CD4-positive, alpha-beta T cell treated with Interleukin-10 for 1 hour (primary cell): ENCODE results near the gene IL11RA.

Experiments used
- DNase-seq: peaks from one replicate; pipeline ENCODE4 v3.0.0-alpha.2; 2020

The IL11RA gene

GRCh38 chr9:34655394-34655793, 3.4 kb downstream of the IL11RA start:
- no peak for DNase-seq

- no peak for DNase-seq
Measured at GRCh38 chr9:34656992-34657391, 5.0 kb downstream of the IL11RA start.

- DNase-seq = no peak
Measured at GRCh38 chr9:34658461-34658860, 6.5 kb downstream of the IL11RA start.

- no peak for DNase-seq
Measured at GRCh38 chr9:34659592-34660253, 7.7 kb downstream of the IL11RA start.

GRCh38 chr9:34662526-34663302, 10.7 kb downstream of the IL11RA start, which contains the start of gene CCL27:
CCL27 (minus strand) TSS chr9:34662657; CDS start chr9:34662633, 24 bp downstream.
- DNase-seq = peak; percentile 27

GRCh38 chr9:34663303-34663605, 11.3 kb downstream of the IL11RA start:
- peak; percentile 83 for DNase-seq

- DNase-seq = peak; percentile 85
Measured at GRCh38 chr9:34664281-34665066, 12.5 kb downstream of the IL11RA start.

GRCh38 chr9:34665067-34665380, 13.0 kb downstream of the IL11RA start:
- DNase-seq = no peak

- peak; percentile 93 for DNase-seq
Measured at GRCh38 chr9:34665381-34666250, 13.6 kb downstream of the IL11RA start.

GRCh38 chr9:34669809-34670562, 18.0 kb downstream of the IL11RA start:
- no peak for DNase-seq

GRCh38 chr9:34671307-34671706, 19.3 kb downstream of the IL11RA start:
- no peak for DNase-seq

GRCh38 chr9:34674440-34674839, 22.5 kb downstream of the IL11RA start:
- no peak for DNase-seq

GRCh38 chr9:34675048-34675714, 23.2 kb downstream of the IL11RA start:
- peak; percentile 62 for DNase-seq

- DNase-seq = no peak
Measured at GRCh38 chr9:34675869-34676268, 23.9 kb downstream of the IL11RA start.

GRCh38 chr9:34684145-34684544, 32.2 kb downstream of the IL11RA start:
- no peak for DNase-seq

- no peak for DNase-seq
Measured at GRCh38 chr9:34684816-34685215, 32.8 kb downstream of the IL11RA start.

GRCh38 chr9:34685591-34685990, 33.6 kb downstream of the IL11RA start:
- no peak for DNase-seq

GRCh38 chr9:34686231-34686630, 34.2 kb downstream of the IL11RA start:
- no peak for DNase-seq

- DNase-seq = no peak
Measured at GRCh38 chr9:34686732-34687131, 34.7 kb downstream of the IL11RA start.

GRCh38 chr9:34687276-34688030, 35.5 kb downstream of the IL11RA start:
- DNase-seq = no peak
